ENCODE measurements around the gene TNRC6C. TPM values are rescaled to one million over a fixed set of nuclear protein-coding genes. Genes with fewer than 3 reads are reported as not detected.

The TNRC6C gene
- total and polyA plus RNA-seq, 9 of the 15 experiments (the other 6 are each of a cell fraction or from before 2014, with no cell fraction given) = 0.20 to 4.9 (median 2.3) TPM

DNA sequence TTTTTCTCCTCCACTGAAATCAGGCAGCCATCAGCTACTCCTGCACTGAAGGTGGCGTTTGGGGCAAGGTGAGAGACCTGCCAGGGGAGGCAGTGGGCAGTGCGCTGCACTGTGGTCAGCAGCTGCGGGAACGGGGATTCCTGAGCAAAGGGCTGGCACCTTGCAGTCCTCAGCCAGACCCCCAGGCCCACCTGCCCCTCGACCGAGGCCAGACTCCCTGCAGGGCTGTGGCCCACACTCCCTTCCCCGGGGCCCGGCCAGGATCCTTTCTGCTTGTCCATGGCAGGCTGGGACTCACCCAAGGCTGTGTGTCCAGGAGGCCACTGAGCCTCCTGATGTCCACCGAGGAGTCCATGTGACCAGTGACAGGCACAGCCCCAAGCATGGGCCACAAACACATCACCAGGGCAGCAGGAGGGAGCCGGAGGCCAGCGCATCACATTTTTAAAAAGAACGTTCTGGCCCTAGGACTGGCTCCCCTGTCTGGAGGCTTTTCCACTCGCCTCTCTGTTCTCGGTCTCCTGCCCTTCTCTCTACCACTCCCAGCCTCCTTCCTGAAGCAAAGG is 28.5 kb upstream of the TNRC6C start:
- Histone ChIP-seq H4K20me1 (replicated peaks; ENCODE audit: control insufficient read depth, insufficient read depth, low read length) (0 out of 2 replicates have a peak, but pooled peaks cover 3% of the 10 kb centered on the region), H3K4me1 (replicated peaks in 1 of 2; ENCODE audit: control insufficient read depth in 2 of 2, insufficient read depth in 2 of 2, low read length in 2 of 2) (peaks cover 2 to 5% of the 10 kb centered on the region in 2 experiments; a peak in 3 of 5 replicates), H3K79me2 (ENCODE audit: control insufficient read depth, insufficient read depth, low read length) (no peaks in the 10 kb centered on the region), H3K9ac (ENCODE audit: insufficient read depth in 1 of 2, low read depth in 2 of 2, low read length in 2 of 2) (no peak overlapping the region), H3K36me3 (ENCODE audit: control insufficient read depth, insufficient read depth, low read length) (no peaks in the 10 kb centered on the region), H2AFZ (ENCODE audit: low read depth, low read length) (no peak overlapping the region), H3K27me3 (ENCODE audit: control insufficient read depth in 2 of 2, insufficient read depth in 2 of 2, low read length in 2 of 2) (peaks cover 29 to 72% of the 10 kb centered on the region in 2 experiments), H3K9me1 (ENCODE audit: control insufficient read depth, insufficient read depth, low read length) (peaks cover 3% of the 10 kb centered on the region), H3K4me2 (ENCODE audit: insufficient read depth, low read length) (no peak overlapping the region), H3K4me3 (no peak overlapping the region), H3K27ac (ENCODE audit: extremely low read depth, low read depth, low read length) (no peak overlapping the region), H3K9me3 (replicated peaks; ENCODE audit: control insufficient read depth, insufficient read depth, low read depth, low read length) (no peaks in the 10 kb centered on the region)
- FAIRE-seq (no peak), ATAC-seq (no peak), DNase-seq (ENCODE audit: extremely low read depth in 1 of 4, low spot score in 3 of 4) (no peak)
- 8% methylated on average over 11 of the region's 14 CpGs for WGBS (ENCODE audit: insufficient coverage, low coverage, missing lambda C conversion rate)
- POLR2A ChIA-PET = interaction anchor here (0.5 to 0.7 kb wide), 2 partner anchors 417 to 538 kb away, joined by 3 read pairs; no protein-coding TSS in a partner anchor
- intact Hi-C loops (cut with micrococcal nuclease) (no loop called here), in situ Hi-C loops (cut with MboI) (no loop called here)
- no TSS peak for BruUV-seq (replicated peaks)
- CTCF ChIA-PET (ENCODE audit: low intra/inter-chr PET ratio) = no interaction called here
- no peak for TF ChIP-seq ZNF143 (CRISPR knock-in tag; IDR thresholded peaks at IDR 0.05)
- TF ChIP-seq FOSL1 (tag; conservative IDR thresholded peaks at IDR 0.05) = no peak
- TF ChIP-seq, protein P1, sequence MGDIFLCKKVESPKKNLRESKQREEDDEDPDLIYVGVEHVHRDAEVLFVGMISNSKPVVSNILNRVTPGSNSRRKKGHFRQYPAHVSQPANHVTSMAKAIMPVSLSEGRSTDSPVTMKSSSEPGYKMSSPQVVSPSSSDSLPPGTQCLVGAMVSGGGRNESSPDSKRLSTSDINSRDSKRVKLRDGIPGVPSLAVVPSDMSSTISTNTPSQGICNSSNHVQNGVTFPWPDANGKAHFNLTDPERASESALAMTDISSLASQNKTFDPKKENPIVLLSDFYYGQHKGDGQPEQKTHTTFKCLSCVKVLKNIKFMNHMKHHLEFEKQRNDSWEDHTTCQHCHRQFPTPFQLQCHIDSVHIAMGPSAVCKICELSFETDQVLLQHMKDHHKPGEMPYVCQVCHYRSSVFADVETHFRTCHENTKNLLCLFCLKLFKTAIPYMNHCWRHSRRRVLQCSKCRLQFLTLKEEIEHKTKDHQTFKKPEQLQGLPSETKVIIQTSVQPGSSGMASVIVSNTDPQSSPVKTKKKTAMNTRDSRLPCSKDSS (IDR thresholded peaks at IDR 0.05; ENCODE audit: low read depth, partially characterized antibody) = no peak
- TF ChIP-seq, protein P2, sequence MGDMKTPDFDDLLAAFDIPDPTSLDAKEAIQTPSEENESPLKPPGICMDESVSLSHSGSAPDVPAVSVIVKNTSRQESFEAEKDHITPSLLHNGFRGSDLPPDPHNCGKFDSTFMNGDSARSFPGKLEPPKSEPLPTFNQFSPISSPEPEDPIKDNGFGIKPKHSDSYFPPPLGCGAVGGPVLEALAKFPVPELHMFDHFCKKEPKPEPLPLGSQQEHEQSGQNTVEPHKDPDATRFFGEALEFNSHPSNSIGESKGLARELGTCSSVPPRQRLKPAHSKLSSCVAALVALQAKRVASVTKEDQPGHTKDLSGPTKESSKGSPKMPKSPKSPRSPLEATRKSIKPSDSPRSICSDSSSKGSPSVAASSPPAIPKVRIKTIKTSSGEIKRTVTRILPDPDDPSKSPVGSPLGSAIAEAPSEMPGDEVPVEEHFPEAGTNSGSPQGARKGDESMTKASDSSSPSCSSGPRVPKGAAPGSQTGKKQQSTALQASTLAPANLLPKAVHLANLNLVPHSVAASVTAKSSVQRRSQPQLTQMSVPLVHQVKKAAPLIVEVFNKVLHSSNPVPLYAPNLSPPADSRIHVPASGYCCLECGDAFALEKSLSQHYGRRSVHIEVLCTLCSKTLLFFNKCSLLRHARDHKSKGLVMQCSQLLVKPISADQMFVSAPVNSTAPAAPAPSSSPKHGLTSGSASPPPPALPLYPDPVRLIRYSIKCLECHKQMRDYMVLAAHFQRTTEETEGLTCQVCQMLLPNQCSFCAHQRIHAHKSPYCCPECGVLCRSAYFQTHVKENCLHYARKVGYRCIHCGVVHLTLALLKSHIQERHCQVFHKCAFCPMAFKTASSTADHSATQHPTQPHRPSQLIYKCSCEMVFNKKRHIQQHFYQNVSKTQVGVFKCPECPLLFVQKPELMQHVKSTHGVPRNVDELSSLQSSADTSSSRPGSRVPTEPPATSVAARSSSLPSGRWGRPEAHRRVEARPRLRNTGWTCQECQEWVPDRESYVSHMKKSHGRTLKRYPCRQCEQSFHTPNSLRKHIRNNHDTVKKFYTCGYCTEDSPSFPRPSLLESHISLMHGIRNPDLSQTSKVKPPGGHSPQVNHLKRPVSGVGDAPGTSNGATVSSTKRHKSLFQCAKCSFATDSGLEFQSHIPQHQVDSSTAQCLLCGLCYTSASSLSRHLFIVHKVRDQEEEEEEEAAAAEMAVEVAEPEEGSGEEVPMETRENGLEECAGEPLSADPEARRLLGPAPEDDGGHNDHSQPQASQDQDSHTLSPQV (IDR thresholded peaks at IDR 0.05) = no peak
- TF ChIP-seq, protein P3, sequence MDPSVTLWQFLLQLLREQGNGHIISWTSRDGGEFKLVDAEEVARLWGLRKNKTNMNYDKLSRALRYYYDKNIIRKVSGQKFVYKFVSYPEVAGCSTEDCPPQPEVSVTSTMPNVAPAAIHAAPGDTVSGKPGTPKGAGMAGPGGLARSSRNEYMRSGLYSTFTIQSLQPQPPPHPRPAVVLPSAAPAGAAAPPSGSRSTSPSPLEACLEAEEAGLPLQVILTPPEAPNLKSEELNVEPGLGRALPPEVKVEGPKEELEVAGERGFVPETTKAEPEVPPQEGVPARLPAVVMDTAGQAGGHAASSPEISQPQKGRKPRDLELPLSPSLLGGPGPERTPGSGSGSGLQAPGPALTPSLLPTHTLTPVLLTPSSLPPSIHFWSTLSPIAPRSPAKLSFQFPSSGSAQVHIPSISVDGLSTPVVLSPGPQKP (CRISPR knock-in tag; IDR thresholded peaks at IDR 0.05) = no peak
- no peak for TF ChIP-seq STAT5B (CRISPR knock-in tag; IDR thresholded peaks at IDR 0.05)
- TF ChIP-seq, protein P4, sequence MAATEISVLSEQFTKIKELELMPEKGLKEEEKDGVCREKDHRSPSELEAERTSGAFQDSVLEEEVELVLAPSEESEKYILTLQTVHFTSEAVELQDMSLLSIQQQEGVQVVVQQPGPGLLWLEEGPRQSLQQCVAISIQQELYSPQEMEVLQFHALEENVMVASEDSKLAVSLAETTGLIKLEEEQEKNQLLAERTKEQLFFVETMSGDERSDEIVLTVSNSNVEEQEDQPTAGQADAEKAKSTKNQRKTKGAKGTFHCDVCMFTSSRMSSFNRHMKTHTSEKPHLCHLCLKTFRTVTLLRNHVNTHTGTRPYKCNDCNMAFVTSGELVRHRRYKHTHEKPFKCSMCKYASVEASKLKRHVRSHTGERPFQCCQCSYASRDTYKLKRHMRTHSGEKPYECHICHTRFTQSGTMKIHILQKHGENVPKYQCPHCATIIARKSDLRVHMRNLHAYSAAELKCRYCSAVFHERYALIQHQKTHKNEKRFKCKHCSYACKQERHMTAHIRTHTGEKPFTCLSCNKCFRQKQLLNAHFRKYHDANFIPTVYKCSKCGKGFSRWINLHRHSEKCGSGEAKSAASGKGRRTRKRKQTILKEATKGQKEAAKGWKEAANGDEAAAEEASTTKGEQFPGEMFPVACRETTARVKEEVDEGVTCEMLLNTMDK (IDR thresholded peaks at IDR 0.05; ENCODE audit: borderline replicate concordance, insufficient read depth, low read depth, low read length, poor library complexity, severe bottlenecking) = no peak
- no peak for TF ChIP-seq ERF (CRISPR knock-in tag; IDR thresholded peaks at IDR 0.05)
- TF ChIP-seq HIVEP1 (CRISPR knock-in tag; IDR thresholded peaks at IDR 0.05) = no peak
- no peak for TF ChIP-seq TGIF2 (CRISPR knock-in tag; IDR thresholded peaks at IDR 0.05)
